Pancreas (tissue), 10 donors: ENCODE measurements around the gene EXOC3L1. TPM values are rescaled to one million over a fixed set of nuclear protein-coding genes. Genes with fewer than 3 reads are reported as not detected.

Experiments
- ATAC-seq, 4 donors: fragments of 200-7000 bp; cut with Tn5 transposase; one replicate each; pipeline versions ENCODE4 v1.8.0 to v1.9.1; 2020; ENCODE audit warnings: mild to moderate bottlenecking in 4 of 4, moderate library complexity in 4 of 4
- DNase-seq, 6 donors: peaks; one replicate each; pipeline ENCODE4 v3.0.0-alpha.2; 2020
- FAIRE-seq: peaks from 2 replicates; lab custom pipeline; 2012; peaks lifted over from hg19 to GRCh38; lab: Jason Lieb, UNC
- H3K27ac ChIP-seq, 4 donors: fragments of 200-600 bp; sonication (generic); 1 replicate in 3 of 4; 2 replicates in 1 of 4; pipeline versions ENCODE4 v1.5.0 to v1.8.0; 2020
- H3K27me3 ChIP-seq, 4 donors: fragments of 200-600 bp; one replicate each; pipeline ENCODE4 v1.8.0; 2021
- H3K36me3 ChIP-seq, 3 donors: fragments of 200-600 bp; sonication (generic) in 1 of 3; one replicate each; pipeline versions ENCODE4 v1.5.0 to v1.8.0; 2020 to 2021
- H3K4me1 ChIP-seq, 3 donors: fragments of 200-600 bp; one replicate each; pipeline ENCODE4 v1.8.0; 2021
- H3K4me3 ChIP-seq, 4 donors: fragments of 200-600 bp; sonication (generic) in 2 of 4; one replicate each; pipeline versions ENCODE4 v1.5.0 to v1.8.0; 2020 to 2021
- H3K9me3 ChIP-seq, 4 donors: fragments of 200-600 bp; one replicate each; pipeline ENCODE4 v1.8.0; 2021
- CTCF ChIP-seq, 4 donors: fragments of 200-600 bp; sonication (generic) in 3 of 4; IDR thresholded peaks; one replicate each; pipeline versions ENCODE4 v1.5.0 to v1.8.0; 2021; ENCODE audit warnings: antibody characterized with exemption in 4 of 4
- WGBS, 2 donors: extraction: QIAGEN DNeasy Blood & Tissue Kit; methylation state at CpG; one replicate each; pipeline ENCODE4 v1.1.7; 2013; 5-methylcytosine and 5-hydroxymethylcytosine counted together
- intact Hi-C, 3 donors: fragments of 100-400 bp; cut with DNase I; formaldehyde crosslinking; loops; one replicate each; pipeline versions ENCODE4 v1.11.1 to v1.14.2; 2022
- polyA plus RNA-seq, 2 donors: library from polyadenylated mRNA; stranded (reverse); fragments of 200-250 nt; gene quantifications; one replicate each; pipeline ENCODE4 v1.2.3, GENCODE V29; 2013
- total RNA-seq, 6 donors: library from RNA; stranded (reverse); fragmentation: NEBNext Ultra II Directional in 4 of 6; extraction: Animal tissue kit (Norgen Biotek cat#: 25700) in 4 of 6; gene quantifications; one replicate each; pipeline versions ENCODE4 v1.2.1 to v1.2.4, GENCODE V29; 2021 to 2023
- donor health status: healthy with polysubstance abuse.
- donor health status: DM: no; HTN: no; CAD: no; lungs with moderate emphysema.
- donor health status: DM: no; HTN: no; CAD: no.
- donor health status: control.
- donor health status: control.
- donor health status: Bipolar disorder and iron deficiency.
- donor health status: DM: yes; HTN: yes; CAD: no.
- donor health status: DM: no; HTN: no; CAD: no.
- donor health status: DM: no; HTN: no; CAD: no.
- donor health status: DM: yes; HTN: yes; CAD: no.

EXOC3L1 gene
- total and polyA plus RNA-seq, 8 donors, result 0.67 to 6.2 (median 1.5) TPM

- Histone ChIP-seq H3K36me3 (peaks cover 0 to 26% (median 19%) of the 10 kb centered on the region in 3 donors), H3K27ac (peak overlapping the region in 2 of 4 donors; percentile 39 to 59), H3K9me3 (no peaks in the 10 kb centered on the region), H3K4me1 (peaks cover 0 to 9% (median 6%) of the 10 kb centered on the region in 3 donors), H3K4me3 (peak overlapping the region; percentile 85 to 97 (median 91)), H3K27me3 (no peaks in the 10 kb centered on the region)
- 5 to 6% methylated on average over 12 of the region's 12 CpGs for WGBS, 2 donors
- no peak for TF ChIP-seq CTCF (IDR thresholded peaks at IDR 0.05)
- no peak for FAIRE-seq
- ATAC-seq, result no peak
- intact Hi-C loops, result no loop called here
- DNase-seq, result peak in 2 of 6 donors; percentile 22 to 28
Observed at GRCh38 chr16:67227567-67227921, 37.6 kb upstream of the EXOC3L1 start.

GRCh38 chr16:67226804-67227566 lies 37.0 kb upstream of the EXOC3L1 start, which contains the start of gene TMEM208:
Gene TMEM208, plus strand, starts transcription at chr16:67227130. Its CDS starts 89 bp downstream, at chr16:67227219.
- peaks cover 0 to 26% (median 19%) of the 10 kb centered on the region in 3 donors for H3K36me3 ChIP-seq
- DNase-seq (peak; percentile 96 to 98 (median 97)), FAIRE-seq (peak; percentile 59), ATAC-seq (peak; percentile 95 to 99 (median 96))
- peak within 1 kb of the TSS; percentile 85 to 97 (median 91) for H3K4me3 ChIP-seq
- WGBS, 2 donors, result 1% methylated on average over 46 of the region's 46 CpGs
- no peaks in the 10 kb centered on the region for H3K27me3 ChIP-seq
- intact Hi-C loops, result no loop called here
- H3K4me1 ChIP-seq, result peaks cover 0 to 9% (median 6%) of the 10 kb centered on the region in 3 donors
- TF ChIP-seq CTCF (IDR thresholded peaks at IDR 0.05), result peak in 1 of 4 donors; percentile 11
- H3K27ac ChIP-seq, result peak within 1 kb of the TSS; percentile 39 to 59 (median 52)
- no peaks in the 10 kb centered on the region for H3K9me3 ChIP-seq

- Histone ChIP-seq H3K27me3 (no peaks in the 10 kb centered on the region), H3K9me3 (no peaks in the 10 kb centered on the region), H3K36me3 (peaks cover 0 to 26% (median 14%) of the 10 kb centered on the region in 3 donors), H3K27ac (peak overlapping the region in 2 of 4 donors; percentile 54 to 57), H3K4me3 (peak overlapping the region; percentile 85 to 97 (median 91)), H3K4me1 (peaks cover 0 to 9% (median 6%) of the 10 kb centered on the region in 3 donors)
- intact Hi-C loops, result no loop called here
- FAIRE-seq (no peak), DNase-seq (peak in 1 of 6 donors; percentile 12), ATAC-seq (peak in 1 of 4 donors; percentile 2)
- 14 to 15% methylated on average over 12 of the region's 12 CpGs for WGBS, 2 donors
- TF ChIP-seq CTCF (IDR thresholded peaks at IDR 0.05), result no peak
Observed at GRCh38 chr16:67226295-67226803, 36.4 kb upstream of the EXOC3L1 start.

- DNase-seq (no peak), ATAC-seq (no peak), FAIRE-seq (no peak)
- H3K9me3 ChIP-seq, result no peaks in the 10 kb centered on the region
- TF ChIP-seq CTCF (IDR thresholded peaks at IDR 0.05), result no peak
- H3K4me1 ChIP-seq, result peaks cover 0 to 9% (median 6%) of the 10 kb centered on the region in 3 donors
- no peaks in the 10 kb centered on the region for H3K27me3 ChIP-seq
- no peak overlapping the region for H3K4me3 ChIP-seq
- intact Hi-C loops, result no loop called here
- H3K36me3 ChIP-seq, result peaks cover 0 to 4% (median 0%) of the 10 kb centered on the region in 3 donors
- no peak overlapping the region for H3K27ac ChIP-seq
- WGBS, 2 donors, result 18 to 29% methylated on average over 3 of the region's 3 CpGs
Observed at GRCh38 chr16:67223992-67224391, 34.1 kb upstream of the EXOC3L1 start.
